T47D (cell line): Measurements from ENCODE around the gene BAIAP2.
"Not testable (repeated sequence)": the region's sequence is repeated elsewhere in the genome, so short reads cannot be mapped to it uniquely, and the experiment has no call there.

Experiments used
- DNase-seq, 2 experiments: peaks; one replicate each; pipeline versions ENCODE4 v3.0.0 to v3.0.0-alpha.2; 2011 to 2012; ENCODE audit warnings: low read depth in 1 of 2, low spot score in 1 of 2
- JUND ChIP-seq: IDR thresholded peaks from 2 replicates; pipeline ENCODE4 v1.6.1; 2012; ENCODE audit warnings: low read depth
- in situ Hi-C: cut with HindIII; loops from 2 replicates; pipeline ENCODE4 v1.10.0; 2016; ENCODE audit warnings: low sequenced_read_pairs, low pct_unique_long_range_greater_than_20kb

BAIAP2 gene

DNA sequence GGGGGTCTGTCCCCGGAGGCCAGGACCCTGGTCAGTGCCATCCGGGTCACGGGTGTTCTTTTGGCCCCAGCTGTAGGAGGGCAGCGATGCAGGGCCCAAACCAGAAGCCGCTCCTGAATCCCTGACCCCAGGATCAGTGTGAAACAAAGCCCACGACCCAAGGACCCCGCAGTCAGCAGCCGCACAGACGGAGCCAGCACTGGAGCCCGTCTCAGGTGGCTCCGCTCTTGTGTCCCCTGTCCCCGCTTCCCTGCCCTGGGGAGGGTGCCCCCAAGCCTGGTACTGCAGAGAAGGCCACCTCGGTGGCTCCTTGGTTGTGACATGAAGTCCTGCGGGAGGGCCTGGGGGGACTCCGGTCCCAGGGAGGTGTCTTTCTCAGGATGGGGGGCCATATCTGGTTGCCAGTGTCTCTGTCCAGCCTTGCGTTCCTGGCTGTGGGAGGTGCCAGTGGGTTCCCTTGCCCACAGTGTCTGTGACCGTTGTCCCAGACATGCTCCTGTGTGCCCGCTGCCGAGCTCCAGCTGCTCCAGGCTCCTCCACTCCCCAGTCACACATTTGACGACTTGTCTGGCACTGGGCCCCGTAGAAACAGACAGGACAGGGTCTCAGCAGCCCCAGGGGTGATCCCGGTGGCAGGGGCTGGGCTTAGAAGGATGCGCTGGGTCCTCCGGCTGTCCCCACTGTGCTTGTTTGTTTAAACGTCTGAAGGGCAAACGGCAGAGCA lies 33.6 kb downstream of the BAIAP2 start:
- no peak for TF ChIP-seq JUND
- in situ Hi-C loops = no loop called here
- DNase-seq = no peak

- in situ Hi-C loops = no loop called here
- DNase-seq = no peak
- TF ChIP-seq JUND = no peak
Observed at GRCh38 chr17:81069135-81069645, 34.2 kb downstream of the BAIAP2 start.

- in situ Hi-C loops = no loop called here
- TF ChIP-seq JUND = no peak
Observed at GRCh38 chr17:81070541-81071246, 35.7 kb downstream of the BAIAP2 start.

GRCh38 chr17:81071761-81072741 lies 37.1 kb downstream of the BAIAP2 start:
- no peak for DNase-seq
- no peak for TF ChIP-seq JUND
- in situ Hi-C loops = no loop called here

More at GRCh38 chr17:81070541-81071246, 35.7 kb downstream of the BAIAP2 start:
- no peak for DNase-seq

- in situ Hi-C loops = no loop called here
- TF ChIP-seq JUND = no peak
- DNase-seq = no peak
Observed at GRCh38 chr17:81073967-81074839, 39.3 kb downstream of the BAIAP2 start.

DNA sequence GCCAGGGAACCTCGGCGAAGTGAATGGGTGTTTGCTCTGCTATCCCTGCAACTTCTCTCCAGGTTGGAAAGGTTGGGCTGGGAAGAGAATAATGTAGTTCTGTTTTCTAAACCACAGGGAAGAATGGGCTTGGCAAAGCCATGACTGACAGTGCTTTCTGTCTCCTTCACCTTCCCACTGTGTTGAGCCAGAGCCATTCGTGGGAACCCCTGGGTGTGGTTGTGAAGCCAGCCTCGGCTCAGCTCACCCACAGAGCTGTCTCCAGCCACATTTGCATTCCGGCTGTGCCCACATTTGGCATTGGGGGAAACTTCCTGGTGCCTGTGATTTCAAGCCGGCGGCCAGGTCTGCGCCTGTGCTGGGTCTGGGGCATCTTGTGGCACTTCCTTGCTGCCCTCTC lies 39.9 kb downstream of the BAIAP2 start:
- DNase-seq = no peak
- in situ Hi-C loops = no loop called here
- no peak for TF ChIP-seq JUND

DNA sequence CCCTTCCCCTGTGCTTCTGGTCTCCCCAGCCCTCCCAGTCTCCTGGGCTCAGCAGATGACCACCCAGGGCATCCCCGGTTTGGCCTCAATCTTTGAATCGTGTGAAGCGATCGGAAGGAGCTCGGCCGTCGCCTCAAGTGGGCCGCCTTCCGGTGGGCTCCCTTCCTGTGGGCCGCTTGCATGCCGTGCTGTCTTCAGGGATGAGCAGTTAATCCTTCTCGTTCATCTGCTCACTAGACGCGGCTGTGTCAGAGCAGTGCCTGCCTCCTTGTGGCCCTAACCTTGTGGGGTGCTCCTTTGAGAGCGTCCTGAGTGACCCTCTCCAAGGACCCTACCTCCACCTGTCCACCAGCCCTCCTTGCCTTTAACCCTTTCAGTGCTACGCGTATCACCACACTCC lies 40.4 kb downstream of the BAIAP2 start:
- in situ Hi-C loops = no loop called here
- no peak for DNase-seq
- TF ChIP-seq JUND = no peak

- DNase-seq = no peak
- no peak for TF ChIP-seq JUND
- in situ Hi-C loops = no loop called here
Observed at GRCh38 chr17:81076141-81076679, 41.3 kb downstream of the BAIAP2 start.

- in situ Hi-C loops, DNase-seq: not testable (repeated sequence)
Observed at GRCh38 chr17:81078026-81078913, 43.3 kb downstream of the BAIAP2 start.

GRCh38 chr17:81080019-81080418 lies 45.1 kb downstream of the BAIAP2 start:
- in situ Hi-C loops = no loop called here
- TF ChIP-seq JUND = no peak
- DNase-seq = no peak
